Suprapubic skin (tissue), 4 donors: ENCODE results near the gene FRAS1. TPM values are rescaled to one million over a fixed set of nuclear protein-coding genes. Genes with fewer than 3 reads are reported as not detected.
"Not testable (repeated sequence)": the region's sequence is repeated elsewhere in the genome, so short reads cannot be mapped to it uniquely, and the experiment has no call there.

Experiments used
- DNase-seq, 2 donors: peaks; one replicate each; pipeline ENCODE4 v3.0.0-alpha.2; 2019; ENCODE audit warnings: low spot score in 2 of 2
- H3K27ac ChIP-seq: fragments of 200-600 bp; sonication (generic); one replicate; pipeline ENCODE4 v1.5.1; 2019
- H3K27me3 ChIP-seq: fragments of 200-600 bp; sonication (generic); one replicate; pipeline ENCODE4 v1.5.1; 2019
- H3K36me3 ChIP-seq: fragments of 200-600 bp; sonication (generic); one replicate; pipeline ENCODE4 v1.5.1; 2019
- H3K4me1 ChIP-seq: fragments of 200-600 bp; sonication (generic); one replicate; pipeline ENCODE4 v1.5.1; 2019
- H3K4me3 ChIP-seq: fragments of 200-600 bp; sonication (generic); one replicate; pipeline ENCODE4 v1.5.1; 2019; ENCODE audit warnings: mild to moderate bottlenecking
- H3K9me3 ChIP-seq: fragments of 200-600 bp; sonication (generic); one replicate; pipeline ENCODE4 v1.5.1; 2019
- CTCF ChIP-seq, 2 donors: fragments of 200-600 bp in 1 of 2; fragments of 450-650 bp in 1 of 2; sonication (generic) in 1 of 2; IDR thresholded peaks; one replicate each; pipeline ENCODE4 v1.5.1; 2016 to 2019; ENCODE audit warnings: antibody characterized with exemption in 2 of 2, mild to moderate bottlenecking in 1 of 2, moderate library complexity in 1 of 2
- EP300 ChIP-seq: sonication (generic); formaldehyde crosslinking; IDR thresholded peaks from one replicate; pipeline ENCODE4 v1.6.1; 2017; ENCODE audit warnings: antibody characterized with exemption
- POLR2A ChIP-seq, 2 donors: fragments of 450-650 bp; IDR thresholded peaks; one replicate each; pipeline ENCODE4 v1.6.1; 2017; ENCODE audit warnings: antibody characterized with exemption in 2 of 2, mild to moderate bottlenecking in 2 of 2, moderate library complexity in 2 of 2
- POLR2AphosphoS5 ChIP-seq, 3 donors: sonication (generic); formaldehyde crosslinking; IDR thresholded peaks; one replicate each; pipeline ENCODE4 v1.6.1; 2017; ENCODE audit warnings: antibody characterized with exemption in 3 of 3
- WGBS: methylation state at CpG from one replicate; pipeline ENCODE4 v1.1.5; 2018; 5-methylcytosine and 5-hydroxymethylcytosine counted together
- total RNA-seq, 4 donors: library from RNA; depleted of rRNA; stranded (reverse); fragments of >200 nt; gene quantifications; one replicate each; pipeline ENCODE4 v1.1.0, GENCODE V29; 2016

The FRAS1 gene
- total RNA-seq, 4 donors from 2014 or later = 1.4 to 24.9 (median 3.8) TPM

DNA sequence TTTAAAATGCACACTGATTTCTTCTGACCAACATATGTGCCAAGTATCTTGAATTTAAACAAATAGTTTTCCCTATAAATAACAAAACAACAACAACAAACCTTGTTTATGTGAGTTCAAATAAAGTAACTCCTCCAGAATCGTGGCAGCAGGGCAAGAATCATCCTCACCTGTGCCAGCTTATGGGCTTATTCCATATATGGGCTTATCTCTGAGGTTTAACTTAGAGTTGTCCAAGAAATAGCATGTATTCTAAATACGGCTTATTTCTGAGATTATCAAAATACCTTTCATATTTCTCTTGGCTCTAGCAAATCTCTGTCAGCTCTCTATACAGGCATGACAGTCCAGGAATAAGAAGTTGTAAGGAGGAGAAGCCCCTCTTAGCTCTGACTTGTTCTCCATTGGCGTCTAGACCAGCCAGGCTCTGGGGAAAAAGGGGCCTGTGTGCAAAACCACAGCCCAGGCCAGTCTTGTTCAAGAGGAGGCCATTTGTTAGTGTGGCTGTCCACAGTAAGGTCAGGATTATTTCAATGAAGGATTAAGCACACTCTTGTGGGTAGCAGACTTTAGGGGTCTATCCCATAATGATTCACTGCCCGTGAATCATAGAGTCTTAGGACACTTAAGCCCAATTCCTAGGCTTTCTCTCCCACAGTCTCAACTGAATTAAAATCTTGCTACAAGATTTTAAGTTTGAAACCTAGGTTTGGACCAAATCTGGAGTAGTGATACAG lies 63.2 kb downstream of the FRAS1 start:
- no peaks in the 10 kb centered on the region for H3K9me3 ChIP-seq
- H3K27me3 ChIP-seq = no peaks in the 10 kb centered on the region
- no peaks in the 10 kb centered on the region for H3K36me3 ChIP-seq
- DNase-seq = no peak
- no peaks in the 10 kb centered on the region for H3K4me1 ChIP-seq
- no peak overlapping the region for H3K4me3 ChIP-seq
- TF ChIP-seq POLR2A (IDR thresholded peaks at IDR 0.05) = no peak
- no peak for TF ChIP-seq EP300
- no peak for TF ChIP-seq CTCF (IDR thresholded peaks at IDR 0.05)
- no peak for TF ChIP-seq POLR2AphosphoS5 (IDR thresholded peaks at IDR 0.05)
- H3K27ac ChIP-seq = no peak overlapping the region
- WGBS = 71% methylated on average over 4 of the region's 4 CpGs

GRCh38 chr4:78121338-78121904 lies 64.3 kb downstream of the FRAS1 start:
- no peak for DNase-seq
- Histone ChIP-seq H3K9me3 (no peaks in the 10 kb centered on the region), H3K27me3 (no peaks in the 10 kb centered on the region), H3K36me3 (no peaks in the 10 kb centered on the region), H3K4me1 (no peaks in the 10 kb centered on the region), H3K27ac (no peak overlapping the region), H3K4me3 (no peak overlapping the region)
- TF ChIP-seq EP300 (no peak), POLR2AphosphoS5 (IDR thresholded peaks at IDR 0.05) (no peak), POLR2A (IDR thresholded peaks at IDR 0.05) (no peak), CTCF (IDR thresholded peaks at IDR 0.05) (no peak)
- WGBS = 68% methylated on average over 4 of the region's 4 CpGs

DNA sequence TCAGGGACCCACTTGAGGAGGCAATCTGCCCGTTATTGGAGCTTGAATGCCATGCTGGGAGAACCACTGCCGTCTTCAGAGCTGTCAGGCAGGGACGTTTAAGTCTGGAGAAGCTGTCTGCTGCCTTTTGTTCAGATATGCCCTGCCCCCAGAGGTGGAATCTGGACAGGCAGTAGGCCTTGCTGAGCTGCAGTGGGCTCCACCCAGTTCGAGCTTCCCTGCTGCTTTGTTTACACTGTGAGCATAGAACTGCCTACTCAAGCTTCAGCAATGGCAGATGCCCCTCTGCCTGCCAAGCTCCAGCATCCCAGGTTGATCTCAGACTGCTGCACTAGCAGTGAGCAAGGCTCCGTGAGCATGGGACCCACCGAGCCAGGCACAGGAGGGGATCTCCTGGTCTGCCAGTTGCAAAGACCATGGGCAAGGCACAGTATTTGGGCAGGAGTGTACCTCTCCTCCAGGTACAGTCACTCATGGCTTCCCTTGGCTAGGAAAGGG lies 68.8 kb downstream of the FRAS1 start:
- not testable (repeated sequence) for H3K27me3 ChIP-seq, H3K36me3 ChIP-seq, H3K4me1 ChIP-seq, H3K9me3 ChIP-seq, DNase-seq, H3K27ac ChIP-seq, H3K4me3 ChIP-seq
- WGBS = 72% methylated on average over 2 of the region's 6 CpGs

DNA sequence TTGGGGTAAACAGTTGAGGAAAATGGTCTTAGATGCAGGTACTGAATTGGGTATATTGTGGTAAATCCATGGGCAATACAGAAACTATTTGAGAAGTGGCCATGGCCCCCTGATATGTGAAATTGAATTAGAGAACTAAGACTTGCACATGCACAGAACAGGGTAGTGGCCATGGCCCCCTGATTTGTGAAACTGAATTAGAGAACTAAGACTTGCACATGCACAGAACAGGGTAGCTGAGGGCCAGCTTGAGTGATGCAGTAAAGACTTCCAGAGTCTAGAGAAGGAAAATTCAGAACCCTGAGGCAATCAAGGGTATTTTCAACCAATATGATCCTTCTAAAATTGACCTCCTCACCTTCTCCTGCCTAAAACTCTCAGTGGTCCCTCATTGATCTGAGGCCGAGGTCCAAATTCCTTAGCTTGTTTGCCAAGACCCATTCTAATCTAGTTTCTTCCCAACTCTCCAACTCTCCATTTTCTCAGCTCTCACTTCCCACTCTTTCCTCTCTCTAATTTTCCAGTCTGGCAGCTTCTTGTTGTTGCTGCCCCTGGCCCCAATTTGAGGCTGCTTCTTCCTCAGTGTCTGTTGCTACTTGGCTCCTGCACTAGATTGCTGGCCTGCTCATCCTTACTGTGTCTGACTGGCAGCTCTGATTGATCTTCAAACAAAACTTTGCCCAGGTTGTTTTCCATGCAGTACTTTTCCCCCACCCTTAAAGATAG lies 72.4 kb downstream of the FRAS1 start:
- no peak for DNase-seq
- Histone ChIP-seq H3K27me3 (no peaks in the 10 kb centered on the region), H3K4me1 (no peaks in the 10 kb centered on the region), H3K4me3 (no peak overlapping the region), H3K27ac (no peak overlapping the region), H3K36me3 (no peaks in the 10 kb centered on the region), H3K9me3 (no peaks in the 10 kb centered on the region)
- 91% methylated on average over 1 of the region's 1 CpG for WGBS
- TF ChIP-seq POLR2A (IDR thresholded peaks at IDR 0.05) = no peak
- TF ChIP-seq POLR2AphosphoS5 (IDR thresholded peaks at IDR 0.05) = no peak
- TF ChIP-seq EP300 = no peak
- TF ChIP-seq CTCF (IDR thresholded peaks at IDR 0.05) = no peak

- no peaks in the 10 kb centered on the region for H3K36me3 ChIP-seq
- no peak for DNase-seq
- TF ChIP-seq EP300 (no peak), CTCF (IDR thresholded peaks at IDR 0.05) (no peak), POLR2AphosphoS5 (IDR thresholded peaks at IDR 0.05) (no peak), POLR2A (IDR thresholded peaks at IDR 0.05) (no peak)
- WGBS = 66% methylated on average over 3 of the region's 3 CpGs
- no peaks in the 10 kb centered on the region for H3K4me1 ChIP-seq
- H3K9me3 ChIP-seq = no peaks in the 10 kb centered on the region
- no peak overlapping the region for H3K27ac ChIP-seq
- no peaks in the 10 kb centered on the region for H3K27me3 ChIP-seq
- no peak overlapping the region for H3K4me3 ChIP-seq
Measured at GRCh38 chr4:78131403-78131802, 74.3 kb downstream of the FRAS1 start.
